Islet of Langerhans (tissue), 1 donor: Measurements from ENCODE around the gene NGDN.

Source experiments
- FAIRE-seq: peaks from one replicate; lab custom pipeline; 2011; peaks lifted over from hg19 to GRCh38; lab: Jason Lieb, UNC

Gene NGDN

GRCh38 chr14:23522643-23523198, 53.2 kb downstream of the NGDN start:
- no peak for FAIRE-seq

GRCh38 chr14:23523229-23524016, 53.9 kb downstream of the NGDN start:
- no peak for FAIRE-seq

GRCh38 chr14:23524954-23525353, 55.5 kb downstream of the NGDN start:
- no peak for FAIRE-seq

GRCh38 chr14:23525611-23526010, 56.1 kb downstream of the NGDN start:
- FAIRE-seq = no peak
